Measurements from ENCODE around the gene GSK3A.
A peak's percentile ranks its signal among the peaks of the same experiment; 100 is the strongest.

GSK3A gene

DNA sequence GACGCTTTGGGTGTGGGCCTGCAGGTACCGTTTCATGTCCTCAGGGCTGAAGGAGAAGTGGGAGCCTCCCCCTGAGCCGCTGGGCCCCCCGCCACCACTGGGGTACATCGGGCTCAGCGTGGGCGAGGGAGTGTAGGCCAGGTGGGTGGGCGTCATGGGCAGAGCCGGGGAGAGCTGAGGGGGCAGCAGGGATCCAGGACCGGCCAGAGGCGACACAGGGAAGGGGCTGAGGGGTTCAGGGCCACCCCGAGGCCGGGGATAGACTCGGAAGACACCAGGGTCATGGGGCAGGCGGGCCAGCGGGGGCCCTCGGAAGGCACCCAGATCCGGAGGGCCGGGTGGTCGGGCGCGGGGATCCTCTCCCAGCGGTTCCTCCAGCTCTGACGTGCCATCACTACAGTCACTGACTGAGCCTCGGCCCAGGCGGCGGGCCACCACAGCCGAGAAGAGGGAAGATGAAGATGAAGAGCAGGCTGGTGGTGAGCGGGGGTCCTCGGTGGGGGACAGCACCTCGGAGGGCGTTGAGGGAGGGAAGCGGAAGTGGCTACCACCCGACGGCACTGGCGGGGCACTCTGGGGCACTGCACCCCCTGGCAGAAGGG is 6.8 kb upstream of the GSK3A start:
- Mint-ChIP-seq H3K27ac (no peak overlapping the region), H3K4me1 (peaks cover 46% of the 10 kb centered on the region), H3K4me3 (no peak overlapping the region), H3K36me3 (peaks cover 46% of the 10 kb centered on the region), H3K9me3 (no peaks in the 10 kb centered on the region)
- DNase-seq (ENCODE audit: low spot score in 2 of 2) (no peak), ATAC-seq (no peak)

- Mint-ChIP-seq H3K4me3 (no peak overlapping the region), H3K27ac (no peak overlapping the region), H3K36me3 (peaks cover 48% of the 10 kb centered on the region), H3K4me1 (peaks cover 48% of the 10 kb centered on the region), H3K9me3 (no peaks in the 10 kb centered on the region)
- DNase-seq (ENCODE audit: low spot score in 2 of 2) (no peak), ATAC-seq (no peak)
Measured at GRCh38 chr19:42248270-42249148, 6.1 kb upstream of the GSK3A start.

- no peak for DNase-seq (ENCODE audit: low spot score in 2 of 2)
Measured at GRCh38 chr19:42247640-42248199, 5.3 kb upstream of the GSK3A start.

DNA sequence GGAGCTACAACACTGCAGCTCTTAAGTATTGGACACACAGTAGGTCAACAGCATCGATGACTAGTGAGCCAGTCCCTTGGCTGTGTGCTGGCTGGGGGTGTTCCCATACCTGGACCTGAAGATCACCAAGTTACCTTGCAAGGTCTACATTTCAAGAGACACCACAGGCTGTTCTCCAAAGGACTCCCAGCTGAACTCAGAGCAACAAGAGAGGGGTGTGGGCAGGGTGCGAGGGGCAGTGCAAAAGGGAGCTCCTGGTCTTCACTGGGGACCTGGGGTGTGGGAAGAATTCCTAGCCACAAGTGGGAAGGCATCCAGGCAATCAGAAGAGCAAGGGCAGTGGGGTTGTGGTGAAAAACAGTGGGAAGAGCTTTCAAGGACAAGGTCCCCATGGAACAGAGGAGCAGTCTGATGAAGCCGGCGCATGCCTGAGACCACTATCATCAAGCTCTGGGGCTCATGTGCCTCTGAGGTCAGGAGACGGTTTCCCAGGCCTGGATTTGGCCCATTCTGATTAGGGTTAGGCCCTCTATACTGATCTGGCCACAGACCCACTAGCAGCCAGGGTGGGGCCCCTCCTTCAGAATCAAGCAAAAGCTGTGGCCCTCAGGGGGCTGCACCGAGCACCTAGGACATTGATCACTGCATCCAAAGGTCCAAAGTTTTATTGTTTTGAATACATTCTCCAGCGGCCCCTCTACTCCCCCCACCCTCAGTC is 4.7 kb upstream of the GSK3A start:
- Mint-ChIP-seq H3K9me3 (no peaks in the 10 kb centered on the region), H3K4me1 (peaks cover 47% of the 10 kb centered on the region), H3K36me3 (peaks cover 51% of the 10 kb centered on the region), H3K27ac (peak overlapping the region; percentile 96), H3K4me3 (no peak overlapping the region)
- ATAC-seq: no peak
- DNase-seq (ENCODE audit: low spot score in 2 of 2): no peak

More at GRCh38 chr19:42247640-42248199, 5.3 kb upstream of the GSK3A start:
- Mint-ChIP-seq H3K36me3 (peaks cover 50% of the 10 kb centered on the region), H3K27ac (no peak overlapping the region), H3K4me3 (no peak overlapping the region), H3K4me1 (peaks cover 50% of the 10 kb centered on the region), H3K9me3 (no peaks in the 10 kb centered on the region)
- no peak for ATAC-seq

GRCh38 chr19:42246143-42246921 is 3.9 kb upstream of the GSK3A start:
- DNase-seq (ENCODE audit: low spot score in 2 of 2): no peak
- no peak overlapping the region for H3K4me3 Mint-ChIP-seq
- H3K9me3 Mint-ChIP-seq: no peaks in the 10 kb centered on the region
- H3K36me3 Mint-ChIP-seq: peaks cover 51% of the 10 kb centered on the region
- peak overlapping the region; percentile 96 for H3K27ac Mint-ChIP-seq
- peaks cover 42% of the 10 kb centered on the region for H3K4me1 Mint-ChIP-seq
- no peak for ATAC-seq

DNA sequence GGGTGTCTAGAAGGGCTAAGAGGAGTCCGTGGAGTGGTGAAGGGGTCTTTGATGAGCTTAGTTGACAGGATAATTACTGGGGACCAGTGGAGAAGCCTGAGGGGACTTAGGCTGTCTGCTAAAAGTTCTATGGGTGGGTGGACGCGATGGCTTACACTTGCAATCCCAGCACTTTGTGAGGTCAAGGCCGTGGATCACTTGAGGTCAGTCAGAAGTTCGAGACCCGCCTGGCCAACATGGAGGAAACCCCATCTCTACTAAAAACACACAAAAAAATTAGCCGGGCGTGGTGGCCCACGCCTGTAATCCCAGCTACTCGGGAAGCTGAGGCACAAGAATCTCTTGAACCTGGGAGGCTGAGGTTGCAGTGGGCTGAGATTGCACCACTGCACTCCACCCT is 2.8 kb upstream of the GSK3A start:
- Mint-ChIP-seq H3K27ac (peak overlapping the region; percentile 96), H3K4me3 (peak overlapping the region; percentile 88), H3K4me1 (peaks cover 53% of the 10 kb centered on the region), H3K36me3 (peaks cover 62% of the 10 kb centered on the region), H3K9me3 (no peaks in the 10 kb centered on the region)
- no peak for ATAC-seq
- no peak for DNase-seq (ENCODE audit: low spot score in 2 of 2)

DNA sequence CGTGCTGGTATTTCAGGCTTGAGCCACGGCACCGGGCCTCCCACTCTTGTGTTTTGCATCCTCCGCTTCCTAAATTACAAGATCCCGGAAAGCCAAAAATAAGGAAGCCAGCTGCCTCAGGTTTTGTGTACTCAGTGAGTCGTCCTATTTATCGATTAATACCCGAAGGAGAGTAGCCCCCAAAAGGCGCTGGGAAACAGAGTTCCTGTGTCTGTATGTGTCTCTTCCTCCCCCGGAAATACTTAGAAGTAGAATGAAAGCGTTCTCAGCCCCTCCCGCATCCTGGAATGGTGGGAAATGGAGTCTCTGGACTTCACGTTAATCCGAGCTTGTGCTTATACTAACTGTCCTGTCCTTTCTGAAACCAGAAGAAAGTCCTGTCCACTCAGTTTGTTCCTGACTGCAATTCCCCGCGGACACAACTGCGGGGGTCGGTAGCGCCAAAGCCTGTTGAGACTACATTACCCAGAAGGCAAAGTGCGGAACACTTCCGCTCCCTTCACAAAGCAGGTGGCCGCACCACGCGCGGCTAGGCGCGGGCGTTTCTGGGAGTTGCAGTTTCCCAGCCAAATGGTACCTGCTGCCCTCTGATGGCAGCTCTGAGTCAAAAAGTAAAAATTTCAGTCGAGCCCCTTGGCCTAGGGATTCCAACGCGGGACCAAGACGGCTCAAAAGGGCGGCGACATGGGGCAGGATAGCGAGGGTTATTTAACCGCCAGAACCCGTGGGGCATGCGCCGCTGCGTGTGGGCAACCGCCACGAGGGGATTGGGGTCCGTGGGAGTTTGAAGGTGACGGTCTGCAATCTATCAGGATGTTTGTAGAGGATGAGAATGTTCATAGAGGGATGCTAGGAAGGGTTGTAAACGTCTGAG is 2.2 kb upstream of the GSK3A start:
- H3K4me1 Mint-ChIP-seq: peaks cover 60% of the 10 kb centered on the region
- DNase-seq (ENCODE audit: low spot score in 2 of 2) (peak; percentile 77 to 93), ATAC-seq (peak; percentile 63)
- no peaks in the 10 kb centered on the region for H3K9me3 Mint-ChIP-seq
- peak overlapping the region; percentile 96 for H3K27ac Mint-ChIP-seq
- H3K4me3 Mint-ChIP-seq: peak overlapping the region; percentile 88
- H3K36me3 Mint-ChIP-seq: peaks cover 64% of the 10 kb centered on the region

- DNase-seq (ENCODE audit: low spot score in 2 of 2) (no peak), ATAC-seq (no peak)
- Mint-ChIP-seq H3K27ac (peak overlapping the region; percentile 96), H3K4me3 (peak overlapping the region; percentile 88), H3K4me1 (peaks cover 68% of the 10 kb centered on the region), H3K36me3 (peaks cover 75% of the 10 kb centered on the region), H3K9me3 (no peaks in the 10 kb centered on the region)
Measured at GRCh38 chr19:42242069-42242511, 312 bp downstream of the GSK3A start.

GRCh38 chr19:42241279-42241678 is 1.1 kb downstream of the GSK3A start:
- DNase-seq (ENCODE audit: low spot score in 2 of 2) (no peak), ATAC-seq (no peak)
- H3K4me3 Mint-ChIP-seq: peak overlapping the region; percentile 88
- peak overlapping the region; percentile 96 for H3K27ac Mint-ChIP-seq
- H3K9me3 Mint-ChIP-seq: no peaks in the 10 kb centered on the region
- peaks cover 68% of the 10 kb centered on the region for H3K4me1 Mint-ChIP-seq
- peaks cover 78% of the 10 kb centered on the region for H3K36me3 Mint-ChIP-seq

DNA sequence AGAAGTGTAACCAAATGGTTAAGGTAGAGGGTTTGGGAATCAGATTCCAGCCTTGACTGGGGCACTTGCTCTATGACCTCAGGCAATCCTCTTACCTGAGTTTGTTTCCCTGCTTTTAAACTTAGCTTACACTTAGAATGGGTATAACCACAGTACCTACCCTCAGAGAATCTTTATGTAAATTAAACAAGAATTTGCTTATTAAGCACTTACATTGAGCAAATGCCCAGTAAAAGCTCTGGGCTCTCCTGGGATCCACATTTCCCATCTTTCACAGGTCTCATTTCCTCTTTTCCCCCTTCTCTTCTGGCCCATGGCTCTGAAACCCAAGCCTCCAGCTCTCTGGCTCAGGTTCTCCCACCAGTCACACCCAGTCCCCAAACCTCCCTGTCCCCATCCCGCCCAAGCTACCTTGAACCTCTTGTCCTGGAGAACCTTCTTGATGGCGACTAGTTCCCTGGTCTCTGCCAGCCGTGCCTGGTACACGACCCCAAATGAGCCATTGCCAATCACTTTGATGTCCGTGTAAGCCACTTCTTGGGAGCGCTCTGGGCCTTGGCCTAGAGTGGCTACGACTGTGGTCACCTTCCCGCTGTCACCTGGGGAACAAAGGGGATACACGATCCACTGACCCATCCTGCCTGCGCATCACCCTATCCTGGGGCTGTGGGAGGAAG is 2.7 kb downstream of the GSK3A start:
- peak overlapping the region; percentile 96 for H3K27ac Mint-ChIP-seq
- peaks cover 83% of the 10 kb centered on the region for H3K36me3 Mint-ChIP-seq
- DNase-seq (ENCODE audit: low spot score in 2 of 2): no peak
- H3K4me1 Mint-ChIP-seq: peaks cover 67% of the 10 kb centered on the region
- H3K9me3 Mint-ChIP-seq: no peaks in the 10 kb centered on the region
- H3K4me3 Mint-ChIP-seq: peak overlapping the region; percentile 88
- ATAC-seq: no peak

DNA sequence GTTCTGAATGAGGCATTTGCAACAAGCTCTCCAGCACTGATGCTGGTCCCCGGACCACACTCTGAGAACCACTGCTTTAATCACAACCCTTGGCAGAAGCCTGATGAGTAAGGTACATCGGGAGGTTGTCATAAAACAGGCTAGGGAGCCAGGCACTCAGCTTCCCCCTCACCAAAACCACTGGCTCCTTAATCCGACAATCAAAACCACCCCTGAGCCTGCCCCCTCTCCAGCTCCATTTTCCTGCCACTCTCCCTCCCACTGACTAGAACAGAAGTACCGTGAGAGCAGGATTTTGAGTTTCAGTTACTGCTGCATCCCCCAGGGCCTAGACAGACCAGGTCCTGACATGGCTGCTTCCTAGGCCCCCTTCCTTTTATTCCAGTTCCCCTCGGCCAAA is 7.2 kb downstream of the GSK3A start:
- H3K27ac Mint-ChIP-seq: peak overlapping the region; percentile 27
- no peak overlapping the region for H3K4me3 Mint-ChIP-seq
- peaks cover 42% of the 10 kb centered on the region for H3K4me1 Mint-ChIP-seq
- H3K9me3 Mint-ChIP-seq: no peaks in the 10 kb centered on the region
- H3K36me3 Mint-ChIP-seq: peaks cover 98% of the 10 kb centered on the region
- DNase-seq (ENCODE audit: low spot score in 2 of 2) (no peak), ATAC-seq (no peak)

GRCh38 chr19:42234364-42234763 is 8.0 kb downstream of the GSK3A start:
- H3K36me3 Mint-ChIP-seq: peaks cover 98% of the 10 kb centered on the region
- DNase-seq (ENCODE audit: low spot score in 2 of 2) (no peak), ATAC-seq (no peak)
- no peak overlapping the region for H3K4me3 Mint-ChIP-seq
- no peaks in the 10 kb centered on the region for H3K9me3 Mint-ChIP-seq
- peak overlapping the region; percentile 56 for H3K27ac Mint-ChIP-seq
- H3K4me1 Mint-ChIP-seq: peaks cover 42% of the 10 kb centered on the region

- DNase-seq (ENCODE audit: low spot score in 2 of 2) (no peak), ATAC-seq (no peak)
- H3K4me3 Mint-ChIP-seq: no peak overlapping the region
- peaks cover 42% of the 10 kb centered on the region for H3K4me1 Mint-ChIP-seq
- peak overlapping the region; percentile 56 for H3K27ac Mint-ChIP-seq
- peaks cover 98% of the 10 kb centered on the region for H3K36me3 Mint-ChIP-seq
- H3K9me3 Mint-ChIP-seq: no peaks in the 10 kb centered on the region
Measured at GRCh38 chr19:42233678-42234292, 8.6 kb downstream of the GSK3A start.
